SJCRH30 (cell line): ENCODE data around the gene P4HB. TPM values are rescaled to one million over a fixed set of nuclear protein-coding genes. Genes with fewer than 3 reads are reported as not detected.

Experiments used
- DNase-seq, 2 experiments: peaks; one replicate each; pipeline ENCODE4 v3.0.0-alpha.2; 2015 to 2020
- H3K27ac ChIP-seq: fragments of 250-450 bp; sonication (Bioruptor Pico); 2 replicates; pipeline ENCODE4 v1.5.1; 2020; ENCODE audit warnings: mild to moderate bottlenecking, moderate library complexity
- H3K27me3 ChIP-seq: fragments of 250-450 bp; sonication (Bioruptor Pico); 2 replicates; pipeline ENCODE4 v1.5.1; 2020; ENCODE audit warnings: mild to moderate bottlenecking, moderate library complexity
- H3K36me3 ChIP-seq: fragments of 250-450 bp; sonication (Bioruptor Pico); 2 replicates; pipeline ENCODE4 v1.5.1; 2020; ENCODE audit warnings: mild to moderate bottlenecking, moderate library complexity
- H3K4me1 ChIP-seq: fragments of 250-450 bp; sonication (Bioruptor Pico); 2 replicates; pipeline ENCODE4 v1.5.1; 2020; ENCODE audit warnings: mild to moderate bottlenecking, moderate library complexity
- H3K4me3 ChIP-seq: fragments of 250-450 bp; sonication (Bioruptor Pico); 2 replicates; pipeline ENCODE4 v1.5.1; 2020; ENCODE audit warnings: mild to moderate bottlenecking, moderate library complexity
- H3K9me3 ChIP-seq: fragments of 250-450 bp; sonication (Bioruptor Pico); replicated peaks from 2 replicates; pipeline ENCODE4 v1.5.1; 2020; ENCODE audit warnings: mild to moderate bottlenecking, moderate library complexity
- total RNA-seq: library from RNA; depleted of rRNA; stranded (reverse); fragments of >200 nt; shearing (Covaris generic); gene quantifications from 2 replicates; pipeline ENCODE4 v1.2.3, GENCODE V29; 2014; rRNA removed

Gene P4HB
- total RNA-seq, 1 experiment from 2014 or later, result 620 TPM

- H3K4me1 ChIP-seq, result no peaks in the 10 kb centered on the region
- no peak overlapping the region for H3K27ac ChIP-seq
- peak in 1 of 2 experiments; percentile 32 for DNase-seq
- H3K36me3 ChIP-seq, result no peaks in the 10 kb centered on the region
- H3K9me3 ChIP-seq, result peaks cover 4% of the 10 kb centered on the region
- H3K27me3 ChIP-seq, result peaks cover 7% of the 10 kb centered on the region
- no peak overlapping the region for H3K4me3 ChIP-seq
These were observed 65.8 kb downstream of the P4HB start for GRCh38 chr17:81794509-81794908.

- Histone ChIP-seq H3K36me3 (no peaks in the 10 kb centered on the region), H3K27me3 (peaks cover 5% of the 10 kb centered on the region), H3K4me3 (no peak overlapping the region), H3K4me1 (no peaks in the 10 kb centered on the region), H3K9me3 (peaks cover under 1% of the 10 kb centered on the region; the same call in 1 of the 2 replicates), H3K27ac (no peak overlapping the region)
- DNase-seq, result no peak
These were observed 66.3 kb downstream of the P4HB start for GRCh38 chr17:81794074-81794476.

Other genes starting within 250 kb of the P4HB start
- 118 and 131 TPM in 2 replicates for gene NPLOC4, start 223.4 kb downstream of the P4HB start, total RNA-seq
- gene TSPAN10, start 223.3 kb downstream of the P4HB start, total RNA-seq, result 0.25 and 0.49 TPM in 2 replicates
- 0.13 and 0.34 TPM in 2 replicates for gene PDE6G, start 204.0 kb downstream of the P4HB start, total RNA-seq
- gene OXLD1, start 193.9 kb downstream of the P4HB start, total RNA-seq, result 26.7 and 28.4 TPM in 2 replicates
- 50.3 and 52.8 TPM in 2 replicates for gene CCDC137, start 193.8 kb downstream of the P4HB start, total RNA-seq
- gene ARL16, start 176.7 kb downstream of the P4HB start, total RNA-seq, result 83.7 and 89.9 TPM in 2 replicates
- 88.6 and 103 TPM in 2 replicates for gene HGS, start 176.5 kb downstream of the P4HB start, total RNA-seq
- 93.7 and 128 TPM in 2 replicates for gene MRPL12, start 157.2 kb downstream of the P4HB start, total RNA-seq
- gene SLC25A10, start 148.3 kb downstream of the P4HB start, total RNA-seq, result 33.2 and 34.8 TPM in 2 replicates
- gene GCGR, start 56.4 kb downstream of the P4HB start, total RNA-seq, result 0.04 TPM in 1 of 2 replicates, not detected in the other
- 130 and 146 TPM in 2 replicates for gene MCRIP1, start 27.2 kb downstream of the P4HB start, total RNA-seq
- not detected in 2 replicates for gene PPP1R27, start 25.5 kb downstream of the P4HB start, total RNA-seq
- gene ARHGDIA, start 10.8 kb upstream of the P4HB start, total RNA-seq, result 201 and 216 TPM in 2 replicates
- 512 and 516 TPM in 2 replicates for gene ALYREF, start 31.1 kb upstream of the P4HB start, total RNA-seq
- gene ANAPC11, start 31.2 kb upstream of the P4HB start, total RNA-seq, result 266 and 312 TPM in 2 replicates
- 3.8 and 4.9 TPM in 2 replicates for gene NPB, start 41.7 kb upstream of the P4HB start, total RNA-seq
- 30.2 and 33.0 TPM in 2 replicates for gene PCYT2, start 50.9 kb upstream of the P4HB start, total RNA-seq
- 20.1 and 23.5 TPM in 2 replicates for gene SIRT7, start 57.6 kb upstream of the P4HB start, total RNA-seq
- 27.3 and 29.0 TPM in 2 replicates for gene MAFG, start 67.2 kb upstream of the P4HB start, total RNA-seq
- 152 and 159 TPM in 2 replicates for gene PYCR1, start 76.8 kb upstream of the P4HB start, total RNA-seq
- 0.81 and 0.85 TPM in 2 replicates for gene MYADML2, start 86.7 kb upstream of the P4HB start, total RNA-seq
- gene NOTUM, start 100.7 kb upstream of the P4HB start, total RNA-seq, result 1.8 and 3.3 TPM in 2 replicates
- 40.6 and 42.6 TPM in 2 replicates for gene ASPSCR1, start 117.1 kb upstream of the P4HB start, total RNA-seq
- gene CENPX, start 162.3 kb upstream of the P4HB start, total RNA-seq, result 116 and 136 TPM in 2 replicates
- 17.3 and 21.3 TPM in 2 replicates for gene LRRC45, start 162.8 kb upstream of the P4HB start, total RNA-seq
- 17.9 and 20.8 TPM in 2 replicates for gene RAC3, start 171.1 kb upstream of the P4HB start, total RNA-seq
- 110 and 112 TPM in 2 replicates for gene DCXR, start 177.2 kb upstream of the P4HB start, total RNA-seq
- gene RFNG, start 191.3 kb upstream of the P4HB start, total RNA-seq, result 21.8 and 26.5 TPM in 2 replicates
- 168 and 176 TPM in 2 replicates for gene GPS1, start 191.4 kb upstream of the P4HB start, total RNA-seq
- gene DUS1L, start 205.3 kb upstream of the P4HB start, total RNA-seq, result 112 and 126 TPM in 2 replicates
- 141 and 151 TPM in 2 replicates for gene FASN, start 237.7 kb upstream of the P4HB start, total RNA-seq